CD4-positive, alpha-beta T cell (primary cell): ENCODE results near the gene GAB3. TPM values are rescaled to one million over a fixed set of nuclear protein-coding genes. Genes with fewer than 3 reads are reported as not detected.
A peak's percentile ranks its signal among the peaks of the same experiment; 100 is the strongest.

Experiments
- ATAC-seq: fragments of 200-7000 bp; cut with Tn5 transposase; one replicate; pipeline ENCODE4 v1.10.0; 2022; ENCODE audit warnings: mild to moderate bottlenecking; ENCODE audit not compliant: poor library complexity
- CTCF ChIA-PET: fragments of 350-600 bp; sonication (Branson Sonifier 250); formaldehyde crosslinking; loops from one replicate; lab custom pipeline; 2021; ENCODE audit warnings: antibody characterized with exemption, inconsistent platforms; lab: Charles Lee
- POLR2A ChIA-PET: fragments of 350-600 bp; sonication (Branson Sonifier 250); formaldehyde crosslinking; loops from one replicate; lab custom pipeline; 2021; ENCODE audit warnings: antibody characterized with exemption, inconsistent platforms; lab: Charles Lee
- DNase-seq, 14 experiments: peaks; one replicate each; pipeline ENCODE4 v3.0.0-alpha.2; 2013 to 2020; ENCODE audit warnings: mixed read lengths in 2 of 14
- H3K27ac ChIP-seq, 2 donors: one replicate each; pipeline versions ENCODE4 v1.5.1 to v1.7.0; 2013; ENCODE audit warnings: low read length in 2 of 2, low read depth in 1 of 2, mild to moderate bottlenecking in 1 of 2
- H3K27me3 ChIP-seq, 2 experiments: 1 replicate in 1 of 2; 2 replicates in 1 of 2; pipeline versions ENCODE4 v1.6.1 to v1.7.0; 2013; ENCODE audit warnings: low read length in 2 of 2, control low read depth in 1 of 2, mild to moderate bottlenecking in 1 of 2, moderate library complexity in 1 of 2; ENCODE audit not compliant: insufficient read depth in 2 of 2, control insufficient read depth in 1 of 2
- H3K36me3 ChIP-seq: one replicate; pipeline ENCODE4 v1.6.1; 2013; ENCODE audit warnings: low read length, control low read depth; ENCODE audit not compliant: insufficient read depth
- H3K4me1 ChIP-seq: one replicate; pipeline ENCODE4 v1.6.1; 2013; ENCODE audit warnings: low read length, control low read depth; ENCODE audit not compliant: insufficient read depth
- H3K4me3 ChIP-seq: one replicate; pipeline ENCODE4 v1.5.1; 2013; ENCODE audit warnings: mild to moderate bottlenecking, low read length, moderate library complexity
- H3K9me3 ChIP-seq, 2 experiments: 1 replicate in 1 of 2; 2 replicates in 1 of 2; pipeline versions ENCODE4 v1.6.1 to v1.7.0; 2013; ENCODE audit warnings: low read length in 2 of 2, mild to moderate bottlenecking in 2 of 2, control low read depth in 1 of 2, moderate library complexity in 1 of 2; ENCODE audit not compliant: control insufficient read depth in 1 of 2, insufficient read depth in 1 of 2
- H3K27ac Mint-ChIP-seq: one replicate; pipeline ENCODE4 v1.8.0; 2020; ENCODE audit warnings: mixed read lengths
- H3K27me3 Mint-ChIP-seq: one replicate; pipeline ENCODE4 v1.8.0; 2021; ENCODE audit warnings: mixed read lengths
- H3K36me3 Mint-ChIP-seq: one replicate; pipeline ENCODE4 v1.8.0; 2021; ENCODE audit warnings: low read depth, mixed read lengths
- H3K4me1 Mint-ChIP-seq: one replicate; pipeline ENCODE4 v1.8.0; 2021; ENCODE audit warnings: low read depth, mixed read lengths
- H3K4me3 Mint-ChIP-seq: one replicate; pipeline ENCODE4 v1.8.0; 2020; ENCODE audit warnings: mild to moderate bottlenecking, mixed read lengths
- H3K9me3 Mint-ChIP-seq: one replicate; pipeline ENCODE4 v1.8.0; 2020; ENCODE audit warnings: mixed read lengths
- CTCF ChIP-seq: fragments of 200-600 bp; IDR thresholded peaks from one replicate; pipeline ENCODE4 v1.8.0; 2022; ENCODE audit warnings: antibody characterized with exemption, mild to moderate bottlenecking
- intact Hi-C, 2 experiments: fragments of 100-400 bp; cut with DNase I in 1 of 2; cut with micrococcal nuclease in 1 of 2; formaldehyde crosslinking; loops; one replicate each; pipeline versions ENCODE4 v1.15.1 to v1.9.0; 2023 to 2025; cut with DNase I, micrococcal nuclease
- total RNA-seq, 174 experiments: library from RNA in 2 of 174; stranded (reverse) in 2 of 174; gene quantifications; one replicate each; pipeline ENCODE4 v1.2.3 and lab custom pipeline; 2021 to 2026

Gene GAB3
- total RNA-seq, 2 experiments from 2014 or later, result 3.4 to 3.5 TPM

- Mint-ChIP-seq H3K27me3 (no peaks in the 10 kb centered on the region), H3K36me3 (no peaks in the 10 kb centered on the region), H3K4me1 (peaks cover 90% of the 10 kb centered on the region), H3K27ac (peak overlapping the region; percentile 94), H3K4me3 (peak overlapping the region; percentile 81), H3K9me3 (no peaks in the 10 kb centered on the region)
- H3K36me3 ChIP-seq, result no peaks in the 10 kb centered on the region
- peak in 11 of 14 experiments; percentile 13 to 72 (median 45) for DNase-seq
- no peaks in the 10 kb centered on the region for H3K27me3 ChIP-seq
- peak overlapping the region; percentile 40 to 66 for H3K27ac ChIP-seq
- ChIA-PET CTCF (interaction anchor here (0.7 to 0.8 kb wide), 2 partner anchors 8 to 16 kb away, joined by 3 read pairs; partner anchors contain the start of gene GAB3), POLR2A (interaction anchor here (0.8 to 2.1 kb wide), 6 partner anchors 14 to 28 kb away, joined by 3 to 8 read pairs (median 4); partner anchors contain the start of genes DKC1 and GAB3)
- peaks cover 80% of the 10 kb centered on the region for H3K4me1 ChIP-seq
- H3K4me3 ChIP-seq, result peak overlapping the region; percentile 4
- TF ChIP-seq CTCF, result no peak
- no peaks in the 10 kb centered on the region for H3K9me3 ChIP-seq
- intact Hi-C loops, result loop anchor here in 1 of 2 experiments (2.0 kb wide), 2 partner anchors 15 kb away; no protein-coding TSS in a partner anchor
- peak; percentile 73 for ATAC-seq
Observed at GRCh38 chrX:154734061-154734781, 16.7 kb downstream of the GAB3 start.

DNA sequence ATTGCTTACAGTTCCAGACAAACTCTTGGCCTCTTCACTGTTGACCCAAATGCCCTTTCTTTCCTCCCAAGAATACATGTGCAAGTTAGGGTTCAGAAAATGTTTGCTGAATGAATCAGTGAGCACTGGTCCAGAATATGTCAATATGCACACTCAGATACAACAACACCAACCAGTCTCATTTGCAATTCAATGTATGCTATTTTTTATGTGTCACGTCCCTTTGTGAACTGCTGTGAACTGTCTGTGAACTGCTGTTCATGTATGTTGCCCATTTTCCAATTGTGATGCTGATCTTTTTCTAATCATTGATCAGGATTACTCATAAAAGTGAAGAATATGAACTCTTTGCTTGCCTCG, 17.8 kb downstream of the GAB3 start:
- CTCF ChIA-PET, result no interaction called here
- Mint-ChIP-seq H3K36me3 (no peaks in the 10 kb centered on the region), H3K27me3 (no peaks in the 10 kb centered on the region), H3K4me3 (peak overlapping the region; percentile 57), H3K27ac (peak overlapping the region; percentile 94), H3K9me3 (no peaks in the 10 kb centered on the region), H3K4me1 (peaks cover 89% of the 10 kb centered on the region)
- DNase-seq (no peak), ATAC-seq (no peak)
- H3K27ac ChIP-seq, result peak overlapping the region in 1 of 2 donors; percentile 23
- no peak for TF ChIP-seq CTCF
- no peaks in the 10 kb centered on the region for H3K36me3 ChIP-seq
- POLR2A ChIA-PET, result interaction anchor here (1.5 to 2.1 kb wide), 3 partner anchors 14 to 29 kb away, joined by 5 to 8 read pairs (median 6); partner anchors contain the start of genes DKC1 and GAB3
- H3K4me3 ChIP-seq, result no peak overlapping the region
- intact Hi-C loops, result loop anchor here in 1 of 2 experiments (2.0 kb wide), 1 partner anchor 16 kb away; no protein-coding TSS in a partner anchor
- peaks cover 80% of the 10 kb centered on the region for H3K4me1 ChIP-seq
- no peaks in the 10 kb centered on the region for H3K27me3 ChIP-seq
- H3K9me3 ChIP-seq, result no peaks in the 10 kb centered on the region

DNA sequence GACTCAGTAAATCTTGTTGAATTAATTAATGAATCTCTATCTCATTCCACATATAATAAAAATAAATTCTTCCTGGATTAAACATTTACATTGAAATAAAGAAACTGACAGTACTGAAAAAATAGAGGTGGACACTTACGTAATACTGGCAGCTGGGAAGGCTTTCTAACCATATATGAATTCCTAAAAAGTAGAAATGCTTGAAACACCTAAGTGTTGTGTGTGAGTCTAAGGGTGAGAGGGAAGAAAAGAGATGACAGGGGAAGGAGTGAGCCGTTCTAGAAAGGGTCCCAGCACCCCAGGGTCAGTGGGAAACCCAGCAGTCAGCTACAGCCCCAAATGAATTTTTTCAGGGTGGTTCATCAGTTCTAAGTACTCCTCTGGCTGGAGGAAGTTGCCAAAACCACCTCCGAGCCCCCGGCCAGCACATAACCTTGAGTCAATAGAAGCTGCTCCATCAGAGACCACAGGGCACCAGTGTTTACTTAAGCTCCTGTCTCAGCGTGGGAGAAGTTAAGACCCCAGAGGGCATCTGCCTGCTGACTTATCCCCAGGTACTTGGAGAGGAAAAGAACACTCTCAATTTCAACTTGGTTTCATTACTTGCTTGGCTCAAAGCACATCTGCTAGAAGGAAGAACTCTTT, 18.3 kb downstream of the GAB3 start:
- Mint-ChIP-seq H3K4me1 (peaks cover 86% of the 10 kb centered on the region), H3K36me3 (no peaks in the 10 kb centered on the region), H3K4me3 (peak overlapping the region; percentile 57), H3K9me3 (no peaks in the 10 kb centered on the region), H3K27me3 (no peaks in the 10 kb centered on the region), H3K27ac (peak overlapping the region; percentile 94)
- intact Hi-C loops, result loop anchor here in 1 of 2 experiments (2.0 kb wide), 1 partner anchor 16 kb away; no protein-coding TSS in a partner anchor
- POLR2A ChIA-PET, result interaction anchor here (1.0 to 1.6 kb wide), 4 partner anchors 13 to 30 kb away, joined by 3 to 6 read pairs (median 5); partner anchors contain the start of genes DKC1 and GAB3
- TF ChIP-seq CTCF, result no peak
- Histone ChIP-seq H3K36me3 (no peaks in the 10 kb centered on the region), H3K27me3 (no peaks in the 10 kb centered on the region), H3K4me3 (no peak overlapping the region), H3K27ac (peak overlapping the region; percentile 7 to 23), H3K4me1 (peaks cover 79% of the 10 kb centered on the region), H3K9me3 (no peaks in the 10 kb centered on the region)
- CTCF ChIA-PET, result interaction anchor here (1.3 to 1.5 kb wide), 2 partner anchors 14 to 16 kb away, joined by 3 to 7 read pairs; no protein-coding TSS in a partner anchor
- no peak for ATAC-seq
- DNase-seq, result peak in 1 of 14 experiments; percentile 35
